Endothelial cell of umbilical vein (primary cell): ENCODE results near the gene TIFAB. TPM values are rescaled to one million over a fixed set of nuclear protein-coding genes. Genes with fewer than 3 reads are reported as not detected.

Source experiments
- BruUV-seq: library from RNA; stranded (reverse); fragments of 400-500 nt; replicated peaks from 2 replicates; lab custom pipeline; 2021; lab: Mats Ljungman, UMichigan
- CTCF ChIA-PET: fragments of 300-600, 350-600 bp; sonication (Branson Sonifier 250); formaldehyde crosslinking; loops from one replicate; lab custom pipeline; 2021; ENCODE audit warnings: antibody characterized with exemption, inconsistent platforms; lab: Charles Lee
- POLR2A ChIA-PET: fragments of 300-600, 350-600 bp; sonication (Branson Sonifier 250); formaldehyde crosslinking; loops from one replicate; lab custom pipeline; 2021; ENCODE audit warnings: antibody characterized with exemption, inconsistent platforms; lab: Charles Lee
- DNase-seq: peaks from one replicate; pipeline ENCODE4 v3.0.0-alpha.2; 2011; ENCODE audit warnings: low read depth, low spot score
- FAIRE-seq: peaks from 2 replicates; lab custom pipeline; 2011; peaks lifted over from hg19 to GRCh38; lab: Jason Lieb, UNC
- H2AFZ ChIP-seq: 2 replicates; pipeline ENCODE4 v1.6.0; 2012; ENCODE audit warnings: low read depth, low read length, control low read depth, inconsistent platforms
- H3K27ac ChIP-seq: 2 replicates; pipeline ENCODE4 v1.5.1; 2011; ENCODE audit warnings: low read depth, mild to moderate bottlenecking, control low read depth, low read length, moderate library complexity; ENCODE audit not compliant: insufficient read depth
- H3K27me3 ChIP-seq, 2 experiments: 2 replicates each; pipeline versions ENCODE4 v1.6.0 to v1.6.1; 2011; ENCODE audit warnings: low read length in 2 of 2, mixed read lengths in 1 of 2; ENCODE audit not compliant: control insufficient read depth in 2 of 2, insufficient read depth in 2 of 2
- H3K36me3 ChIP-seq, 2 experiments: 2 replicates in 1 of 2; 3 replicates in 1 of 2; pipeline ENCODE4 v1.5.1; 2011; ENCODE audit warnings: low read length in 2 of 2, mild to moderate bottlenecking in 1 of 2, moderate library complexity in 1 of 2; ENCODE audit not compliant: control insufficient read depth in 2 of 2, insufficient read depth in 2 of 2; ENCODE audit errors: extremely low read depth in 1 of 2
- H3K4me1 ChIP-seq: 3 replicates; pipeline ENCODE4 v1.5.1; 2011; ENCODE audit warnings: mild to moderate bottlenecking, low read length; ENCODE audit not compliant: control insufficient read depth, insufficient read depth; ENCODE audit errors: extremely low read depth
- H3K4me2 ChIP-seq: 2 replicates; pipeline ENCODE4 v1.6.1; 2011; ENCODE audit warnings: low read length, control low read depth, mixed read lengths; ENCODE audit not compliant: insufficient read depth
- H3K4me3 ChIP-seq, 3 experiments: fragments of 200-600 bp in 1 of 3; sonication (generic), shearing (Covaris generic) in 1 of 3; replicated peaks in 1 of 3; 2 replicates each; pipeline ENCODE4 v1.5.1; 2011 to 2016; ENCODE audit warnings: control low read depth in 3 of 3, low read length in 3 of 3, mild to moderate bottlenecking in 2 of 3, inconsistent platforms in 1 of 3, low read depth in 1 of 3, moderate library complexity in 1 of 3; ENCODE audit not compliant: insufficient read depth in 1 of 3
- H3K79me2 ChIP-seq: 2 replicates; pipeline ENCODE4 v1.6.0; 2012; ENCODE audit warnings: low read length, inconsistent platforms; ENCODE audit not compliant: control insufficient read depth, insufficient read depth
- H3K9ac ChIP-seq: replicated peaks from 2 replicates; pipeline ENCODE3; 2011; ENCODE audit warnings: low read length, control low read depth; ENCODE audit not compliant: insufficient read depth; ENCODE audit errors: extremely low read depth
- H3K9me1 ChIP-seq: replicated peaks from 3 replicates; pipeline ENCODE4 v1.6.0; 2011; ENCODE audit warnings: mild to moderate bottlenecking, low read length; ENCODE audit not compliant: control insufficient read depth, insufficient read depth; ENCODE audit errors: extremely low read depth
- H3K9me3 ChIP-seq: replicated peaks from 2 replicates; pipeline ENCODE4 v1.5.1; 2012; ENCODE audit warnings: low read length, inconsistent platforms; ENCODE audit not compliant: control insufficient read depth, insufficient read depth
- H4K20me1 ChIP-seq: replicated peaks from 2 replicates; pipeline ENCODE3; 2011; ENCODE audit warnings: mild to moderate bottlenecking, low read length; ENCODE audit not compliant: control insufficient read depth, insufficient read depth; ENCODE audit errors: extremely low read depth
- EZH2 ChIP-seq: IDR thresholded peaks from 2 replicates; pipeline ENCODE4 v1.6.1; 2012; ENCODE audit warnings: borderline replicate concordance, low read depth, mild to moderate bottlenecking, moderate library complexity, low read length, inconsistent platforms; ENCODE audit not compliant: severe bottlenecking
- FOS ChIP-seq: IDR thresholded peaks from 2 replicates; pipeline ENCODE4 v1.6.1; 2011; ENCODE audit warnings: mild to moderate bottlenecking, low read length, moderate library complexity, borderline replicate concordance; ENCODE audit not compliant: insufficient read depth
- GATA2 ChIP-seq: IDR thresholded peaks from 2 replicates; pipeline ENCODE4 v1.7.0; 2011; ENCODE audit warnings: low read depth, mild to moderate bottlenecking, moderate library complexity, mixed read lengths, low read length; ENCODE audit not compliant: insufficient read length, insufficient read depth
- JUN ChIP-seq: IDR thresholded peaks from 2 replicates; pipeline ENCODE4 v1.6.1; 2011; ENCODE audit warnings: borderline replicate concordance, low read depth; ENCODE audit not compliant: insufficient read length, insufficient read depth
- MYC ChIP-seq: IDR thresholded peaks from one replicate; pipeline ENCODE4 v1.6.1; 2011; ENCODE audit warnings: mild to moderate bottlenecking, low read depth, low read length
- POLR2A ChIP-seq: IDR thresholded peaks from 2 replicates; pipeline ENCODE4 v1.6.1; 2012; ENCODE audit warnings: low read depth, mild to moderate bottlenecking, control low read depth, low read length
- POLR2AphosphoS5 ChIP-seq: IDR thresholded peaks from 2 replicates; pipeline ENCODE4 v1.6.1; 2012; ENCODE audit warnings: low read depth, mild to moderate bottlenecking, control low read depth, low read length, moderate library complexity; ENCODE audit not compliant: insufficient read depth
- dilution Hi-C: fragments of 300-500 bp; cut with MboI; formaldehyde crosslinking; loops from one replicate; pipeline ENCODE4 v1.15.0; 2019; ENCODE audit warnings: low sequenced_read_pairs; ENCODE audit not compliant: extremely low pct_ligation_motif_present
- intact Hi-C: fragments of 100-400 bp; cut with micrococcal nuclease; formaldehyde crosslinking; loops from one replicate; pipeline ENCODE4 v1.10.0; 2022
- polyA plus RNA-seq, 4 experiments: library from polyadenylated mRNA; depleted of rRNA in 3 of 4; stranded (reverse) in 3 of 4; unstranded in 1 of 4; fragments of >200 nt; gene quantifications; 2 replicates each; pipeline versions ENCODE4 v1.2.1 to v1.2.3, GENCODE V29; 2011 to 2012; ENCODE audit warnings: missing spikeins in 1 of 4
- total RNA-seq: library from RNA; stranded (reverse); gene quantifications from 2 replicates; pipeline ENCODE4 v1.2.3, GENCODE V29; 2021
- TF ChIP-seq, protein P1 (sequence below), 2 donors: IDR thresholded peaks; 1 replicate in 1 of 2; 2 replicates in 1 of 2; pipeline ENCODE4 v1.5.1; 2011; ENCODE audit warnings: low read length in 2 of 2, mild to moderate bottlenecking in 2 of 2, moderate library complexity in 2 of 2, control low read depth in 1 of 2, inconsistent platforms in 1 of 2, low read depth in 1 of 2; ENCODE audit not compliant: insufficient read depth in 1 of 2; ENCODE audit errors: extremely low read depth in 1 of 2
- TF ChIP-seq, protein P2 (sequence below): IDR thresholded peaks from 2 replicates; pipeline ENCODE4 v1.6.1; 2011; ENCODE audit not compliant: insufficient read depth, insufficient read length

Gene TIFAB
- total and polyA plus RNA-seq, 2 donors (not counting 3 experiments of a cell fraction or from before 2014, with no cell fraction given), result not detected

DNA sequence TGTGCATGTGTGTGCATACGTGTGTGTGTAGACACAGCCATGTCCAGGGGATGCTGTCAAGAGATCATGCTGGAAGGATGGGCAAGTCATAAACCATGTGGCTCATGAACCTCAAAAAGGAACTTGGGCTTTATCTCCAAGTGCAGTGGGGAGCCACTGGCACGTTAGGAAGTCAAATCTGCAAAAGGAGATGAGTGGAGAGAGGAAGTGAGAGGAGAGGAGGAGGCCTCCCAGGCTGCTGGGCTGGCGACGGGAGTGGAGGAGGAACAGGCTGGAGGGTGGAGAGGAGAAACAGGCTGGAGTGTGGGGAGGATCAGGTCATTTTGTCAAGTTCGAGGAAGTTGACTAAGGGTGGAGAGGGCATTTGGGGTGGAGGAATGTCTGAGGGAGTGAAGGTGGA lies 29.2 kb upstream of the TIFAB start:
- Histone ChIP-seq H3K4me1 (no peaks in the 10 kb centered on the region), H3K27ac (no peak overlapping the region), H3K27me3 (peaks cover 31% of the 10 kb centered on the region in 2 experiments), H3K36me3 (no peaks in the 10 kb centered on the region), H4K20me1 (no peaks in the 10 kb centered on the region), H3K9me3 (no peaks in the 10 kb centered on the region), H3K4me3 (no peak overlapping the region), H3K9ac (no peak overlapping the region), H2AFZ (no peak overlapping the region), H3K79me2 (no peaks in the 10 kb centered on the region), H3K4me2 (no peak overlapping the region), H3K9me1 (no peaks in the 10 kb centered on the region)
- intact Hi-C loops, result no loop called here
- dilution Hi-C loops, result no loop called here
- BruUV-seq, result no TSS peak
- DNase-seq (no peak), FAIRE-seq (no peak)
- TF ChIP-seq POLR2A (no peak), POLR2AphosphoS5 (no peak), EZH2 (no peak), GATA2 (no peak), JUN (no peak), MYC (no peak), FOS (no peak)
- TF ChIP-seq, protein P1, sequence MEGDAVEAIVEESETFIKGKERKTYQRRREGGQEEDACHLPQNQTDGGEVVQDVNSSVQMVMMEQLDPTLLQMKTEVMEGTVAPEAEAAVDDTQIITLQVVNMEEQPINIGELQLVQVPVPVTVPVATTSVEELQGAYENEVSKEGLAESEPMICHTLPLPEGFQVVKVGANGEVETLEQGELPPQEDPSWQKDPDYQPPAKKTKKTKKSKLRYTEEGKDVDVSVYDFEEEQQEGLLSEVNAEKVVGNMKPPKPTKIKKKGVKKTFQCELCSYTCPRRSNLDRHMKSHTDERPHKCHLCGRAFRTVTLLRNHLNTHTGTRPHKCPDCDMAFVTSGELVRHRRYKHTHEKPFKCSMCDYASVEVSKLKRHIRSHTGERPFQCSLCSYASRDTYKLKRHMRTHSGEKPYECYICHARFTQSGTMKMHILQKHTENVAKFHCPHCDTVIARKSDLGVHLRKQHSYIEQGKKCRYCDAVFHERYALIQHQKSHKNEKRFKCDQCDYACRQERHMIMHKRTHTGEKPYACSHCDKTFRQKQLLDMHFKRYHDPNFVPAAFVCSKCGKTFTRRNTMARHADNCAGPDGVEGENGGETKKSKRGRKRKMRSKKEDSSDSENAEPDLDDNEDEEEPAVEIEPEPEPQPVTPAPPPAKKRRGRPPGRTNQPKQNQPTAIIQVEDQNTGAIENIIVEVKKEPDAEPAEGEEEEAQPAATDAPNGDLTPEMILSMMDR (IDR thresholded peaks at IDR 0.05; ENCODE audit: extremely low read depth in 1 of 2, insufficient read depth in 1 of 2, low read depth in 1 of 2, low read length in 2 of 2), result no peak
- TF ChIP-seq, protein P2, sequence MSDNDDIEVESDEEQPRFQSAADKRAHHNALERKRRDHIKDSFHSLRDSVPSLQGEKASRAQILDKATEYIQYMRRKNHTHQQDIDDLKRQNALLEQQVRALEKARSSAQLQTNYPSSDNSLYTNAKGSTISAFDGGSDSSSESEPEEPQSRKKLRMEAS, result no peak
- POLR2A ChIA-PET, result no interaction called here
- CTCF ChIA-PET, result no interaction called here
